Measurements from ENCODE around the gene PDE11A.
"Not testable (repeated sequence)": the region's sequence is repeated elsewhere in the genome, so short reads cannot be mapped to it uniquely, and the experiment has no call there.

Gene PDE11A

GRCh38 chr2:178072383-178073301, at the start of gene PDE11A:
Gene PDE11A, minus strand, starts transcription at chr2:178072777. Its CDS starts 340 bp downstream, at chr2:178072437.
- peak; percentile 15 to 51 (median 35) for DNase-seq (ENCODE audit: low read depth in 3 of 3)

GRCh38 chr2:178119179-178119922, 46.8 kb upstream of the PDE11A start:
- DNase-seq (ENCODE audit: low read depth in 3 of 3), result no peak

- no peak for DNase-seq (ENCODE audit: low read depth in 3 of 3)
Measured at GRCh38 chr2:178117725-178118124, 45.1 kb upstream of the PDE11A start.

GRCh38 chr2:178115271-178115670, 42.7 kb upstream of the PDE11A start:
- DNase-seq (ENCODE audit: low read depth in 3 of 3), result no peak

- no peak for DNase-seq (ENCODE audit: low read depth in 3 of 3)
Measured at GRCh38 chr2:178114462-178114861, 41.9 kb upstream of the PDE11A start.

- DNase-seq (ENCODE audit: low read depth in 3 of 3), result peak; percentile 73 to 83 (median 74)
Measured at GRCh38 chr2:178112202-178113152, 39.9 kb upstream of the PDE11A start, which contains the start of gene RBM45. Gene RBM45, plus strand, starts transcription at chr2:178112437. Its CDS starts 110 bp downstream, at chr2:178112547.

- DNase-seq (ENCODE audit: low read depth in 3 of 3), result no peak
Measured at GRCh38 chr2:178111743-178112142, 39.2 kb upstream of the PDE11A start.

- no peak for DNase-seq (ENCODE audit: low read depth in 3 of 3)
Measured at GRCh38 chr2:178110681-178111080, 38.1 kb upstream of the PDE11A start.

- no peak for DNase-seq (ENCODE audit: low read depth in 3 of 3)
Measured at GRCh38 chr2:178109813-178110212, 37.2 kb upstream of the PDE11A start.

- no peak for DNase-seq (ENCODE audit: low read depth in 3 of 3)
Measured at GRCh38 chr2:178108176-178108575, 35.6 kb upstream of the PDE11A start.

- no peak for DNase-seq (ENCODE audit: low read depth in 3 of 3)
Measured at GRCh38 chr2:178106053-178106452, 33.5 kb upstream of the PDE11A start.

- no peak for DNase-seq (ENCODE audit: low read depth in 3 of 3)
Measured at GRCh38 chr2:178105566-178105965, 33.0 kb upstream of the PDE11A start.

- no peak for DNase-seq (ENCODE audit: low read depth in 3 of 3)
Measured at GRCh38 chr2:178101321-178102079, 28.9 kb upstream of the PDE11A start.

GRCh38 chr2:178093471-178093870, 20.9 kb upstream of the PDE11A start:
- no peak for DNase-seq (ENCODE audit: low read depth in 3 of 3)

GRCh38 chr2:178088774-178089270, 16.2 kb upstream of the PDE11A start:
- no peak for DNase-seq (ENCODE audit: low read depth in 3 of 3)

- DNase-seq (ENCODE audit: low read depth in 3 of 3), result no peak
Measured at GRCh38 chr2:178084273-178084672, 11.7 kb upstream of the PDE11A start.

GRCh38 chr2:178082408-178083045, 9.9 kb upstream of the PDE11A start:
- no peak for DNase-seq (ENCODE audit: low read depth in 3 of 3)

- not testable (repeated sequence) for DNase-seq (ENCODE audit: low read depth in 3 of 3)
Measured at GRCh38 chr2:178079279-178079678, 6.7 kb upstream of the PDE11A start.

GRCh38 chr2:178076130-178076529, 3.6 kb upstream of the PDE11A start:
- DNase-seq (ENCODE audit: low read depth in 3 of 3), result no peak

GRCh38 chr2:178075006-178075326, 2.4 kb upstream of the PDE11A start:
- no peak for DNase-seq (ENCODE audit: low read depth in 3 of 3)

All from stimulated activated CD4-positive, alpha-beta T cell treated with anti-CD3 and anti-CD28 coated beads, TNF-alpha, amount 100 ng/mL, for 48 hours (primary cell).